HG02798 (cell line): ENCODE results near the gene CTDNEP1.
"Not testable (repeated sequence)": the region's sequence is repeated elsewhere in the genome, so short reads cannot be mapped to it uniquely, and the experiment has no call there.

ENCODE experiments used
- ATAC-seq: cut with Tn5 transposase; IDR thresholded peaks from one replicate; pipeline ENCODE4 v1.9.1; 2021; ENCODE audit warnings: mild to moderate bottlenecking; ENCODE audit not compliant: unreplicated experiment, poor library complexity

CTDNEP1 gene

GRCh38 chr17:7250695-7251627 lies 573 bp downstream of the CTDNEP1 start:
- ATAC-seq = peak; percentile 7

- ATAC-seq = no peak
Observed at GRCh38 chr17:7249830-7250229, 1.7 kb downstream of the CTDNEP1 start.

GRCh38 chr17:7249214-7249613 lies 2.3 kb downstream of the CTDNEP1 start:
- ATAC-seq = no peak

GRCh38 chr17:7248796-7249195 lies 2.7 kb downstream of the CTDNEP1 start:
- ATAC-seq = no peak

GRCh38 chr17:7246779-7247178 lies 4.8 kb downstream of the CTDNEP1 start:
- ATAC-seq = no peak

- not testable (repeated sequence) for ATAC-seq
Observed at GRCh38 chr17:7243838-7244237, 7.7 kb downstream of the CTDNEP1 start.

GRCh38 chr17:7243453-7243729 lies 8.1 kb downstream of the CTDNEP1 start:
- no peak for ATAC-seq

GRCh38 chr17:7242717-7243452 lies 8.6 kb downstream of the CTDNEP1 start:
- ATAC-seq = peak; percentile 53

GRCh38 chr17:7241783-7242716 lies 9.5 kb downstream of the CTDNEP1 start, which contains the start of gene GABARAP:
Gene GABARAP (minus strand): TSS chr17:7242449. CDS start chr17:7242330, 119 bp downstream.
- peak; percentile 45 for ATAC-seq

- ATAC-seq = no peak
Observed at GRCh38 chr17:7241090-7241733, 10.3 kb downstream of the CTDNEP1 start.

GRCh38 chr17:7240375-7240774 lies 11.2 kb downstream of the CTDNEP1 start:
- no peak for ATAC-seq

GRCh38 chr17:7239091-7240027 lies 12.2 kb downstream of the CTDNEP1 start, which contains the start of gene PHF23:
Gene PHF23 (minus strand): TSS chr17:7239457. CDS start chr17:7239279, 178 bp downstream.
- peak; percentile 64 for ATAC-seq

GRCh38 chr17:7238420-7239090 lies 13.0 kb downstream of the CTDNEP1 start:
- no peak for ATAC-seq

GRCh38 chr17:7237761-7238419 lies 13.6 kb downstream of the CTDNEP1 start:
- ATAC-seq = peak; percentile 18

GRCh38 chr17:7237266-7237760 lies 14.2 kb downstream of the CTDNEP1 start:
- ATAC-seq = no peak

GRCh38 chr17:7236808-7237207 lies 14.7 kb downstream of the CTDNEP1 start:
- no peak for ATAC-seq
